Osteoblast (primary cell): ENCODE results near the gene TARDBP. TPM values are rescaled to one million over a fixed set of nuclear protein-coding genes. Genes with fewer than 3 reads are reported as not detected.

Experiments used
- DNase-seq: peaks from one replicate; pipeline ENCODE4 v3.0.0; 2011; ENCODE audit warnings: low spot score, mixed read lengths; ENCODE audit not compliant: insufficient read length; ENCODE audit errors: missing footprints
- H2AFZ ChIP-seq: 2 replicates; pipeline ENCODE4 v1.6.0; 2011; ENCODE audit warnings: mild to moderate bottlenecking, low read length
- H3K27ac ChIP-seq: 2 replicates; pipeline ENCODE4 v1.5.1; 2011; ENCODE audit warnings: mild to moderate bottlenecking, low read depth, low read length, moderate library complexity
- H3K27me3 ChIP-seq: 2 replicates; pipeline ENCODE4 v1.6.0; 2012; ENCODE audit warnings: mild to moderate bottlenecking, control low read depth, inconsistent platforms, low read length, moderate library complexity; ENCODE audit not compliant: insufficient read depth
- H3K36me3 ChIP-seq: 2 replicates; pipeline ENCODE4 v1.5.1; 2011; ENCODE audit warnings: mild to moderate bottlenecking, low read length, control low read depth, moderate library complexity; ENCODE audit not compliant: insufficient read depth
- H3K4me1 ChIP-seq: 2 replicates; pipeline ENCODE4 v1.5.1; 2011; ENCODE audit warnings: mild to moderate bottlenecking, low read length, control low read depth, moderate library complexity; ENCODE audit not compliant: insufficient read depth
- H3K4me2 ChIP-seq: 2 replicates; pipeline ENCODE4 v1.6.0; 2011; ENCODE audit warnings: mild to moderate bottlenecking, low read length; ENCODE audit not compliant: insufficient read depth
- H3K4me3 ChIP-seq: fragments of 200-600 bp; sonication (generic); 3 replicates; pipeline ENCODE4 v1.5.1; 2012; ENCODE audit warnings: mild to moderate bottlenecking, low read length, inconsistent platforms; ENCODE audit not compliant: insufficient read depth
- H3K79me2 ChIP-seq: 2 replicates; pipeline ENCODE4 v1.6.0; 2012; ENCODE audit warnings: mild to moderate bottlenecking, low read length, control low read depth, inconsistent platforms; ENCODE audit not compliant: insufficient read depth
- H3K9me3 ChIP-seq: 2 replicates; pipeline ENCODE4 v1.5.1; 2011; ENCODE audit warnings: low read depth, low read length, control low read depth
- H4K20me1 ChIP-seq: 2 replicates; pipeline ENCODE4 v1.6.0; 2012; ENCODE audit warnings: mild to moderate bottlenecking, low read length, control low read depth; ENCODE audit not compliant: insufficient read depth
- total RNA-seq: library from RNA; depleted of rRNA; stranded (reverse); fragments of >200 nt; gene quantifications from 2 replicates; pipeline ENCODE4 v1.2.3, GENCODE V29; 2012
- TF ChIP-seq, protein P1 (sequence below): IDR thresholded peaks from 2 replicates; pipeline ENCODE4 v1.5.1; 2011; ENCODE audit warnings: mild to moderate bottlenecking, low read depth, low read length, moderate library complexity; ENCODE audit errors: extremely low read depth

The TARDBP gene
- total RNA-seq, 1 donor = 71.7 TPM

GRCh38 chr1:11054666-11055065 lies 42.2 kb downstream of the TARDBP start:
- Histone ChIP-seq H3K4me3 (no peak overlapping the region), H3K27ac (no peak overlapping the region), H3K9me3 (no peaks in the 10 kb centered on the region), H3K36me3 (peaks cover 27% of the 10 kb centered on the region), H3K4me1 (peaks cover 6% of the 10 kb centered on the region), H3K4me2 (no peak overlapping the region), H4K20me1 (peaks cover 9% of the 10 kb centered on the region), H3K27me3 (no peaks in the 10 kb centered on the region), H3K79me2 (peaks cover 17% of the 10 kb centered on the region), H2AFZ (no peak overlapping the region)
- TF ChIP-seq, protein P1, sequence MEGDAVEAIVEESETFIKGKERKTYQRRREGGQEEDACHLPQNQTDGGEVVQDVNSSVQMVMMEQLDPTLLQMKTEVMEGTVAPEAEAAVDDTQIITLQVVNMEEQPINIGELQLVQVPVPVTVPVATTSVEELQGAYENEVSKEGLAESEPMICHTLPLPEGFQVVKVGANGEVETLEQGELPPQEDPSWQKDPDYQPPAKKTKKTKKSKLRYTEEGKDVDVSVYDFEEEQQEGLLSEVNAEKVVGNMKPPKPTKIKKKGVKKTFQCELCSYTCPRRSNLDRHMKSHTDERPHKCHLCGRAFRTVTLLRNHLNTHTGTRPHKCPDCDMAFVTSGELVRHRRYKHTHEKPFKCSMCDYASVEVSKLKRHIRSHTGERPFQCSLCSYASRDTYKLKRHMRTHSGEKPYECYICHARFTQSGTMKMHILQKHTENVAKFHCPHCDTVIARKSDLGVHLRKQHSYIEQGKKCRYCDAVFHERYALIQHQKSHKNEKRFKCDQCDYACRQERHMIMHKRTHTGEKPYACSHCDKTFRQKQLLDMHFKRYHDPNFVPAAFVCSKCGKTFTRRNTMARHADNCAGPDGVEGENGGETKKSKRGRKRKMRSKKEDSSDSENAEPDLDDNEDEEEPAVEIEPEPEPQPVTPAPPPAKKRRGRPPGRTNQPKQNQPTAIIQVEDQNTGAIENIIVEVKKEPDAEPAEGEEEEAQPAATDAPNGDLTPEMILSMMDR = no peak
- peak; percentile 66 for DNase-seq

- H3K27me3 ChIP-seq = no peaks in the 10 kb centered on the region
- peaks cover 9% of the 10 kb centered on the region for H4K20me1 ChIP-seq
- TF ChIP-seq, protein P1 = no peak
These were observed 43.2 kb downstream of the TARDBP start for GRCh38 chr1:11055676-11056075.

GRCh38 chr1:11056504-11056903 lies 44.0 kb downstream of the TARDBP start:
- peaks cover 9% of the 10 kb centered on the region for H4K20me1 ChIP-seq
- H2AFZ ChIP-seq = no peak overlapping the region
- no peaks in the 10 kb centered on the region for H3K9me3 ChIP-seq
- no peaks in the 10 kb centered on the region for H3K27me3 ChIP-seq
- H3K4me3 ChIP-seq = no peak overlapping the region
- peak; percentile 52 for DNase-seq
- peaks cover 27% of the 10 kb centered on the region for H3K36me3 ChIP-seq
- H3K27ac ChIP-seq = no peak overlapping the region
- TF ChIP-seq, protein P1 = no peak
- H3K79me2 ChIP-seq = peaks cover 22% of the 10 kb centered on the region
- no peak overlapping the region for H3K4me2 ChIP-seq
- H3K4me1 ChIP-seq = peaks cover 12% of the 10 kb centered on the region

More at GRCh38 chr1:11055676-11056075, 43.2 kb downstream of the TARDBP start:
- Histone ChIP-seq H3K27ac (no peak overlapping the region), H3K9me3 (no peaks in the 10 kb centered on the region), H2AFZ (no peak overlapping the region), H3K4me1 (peaks cover 7% of the 10 kb centered on the region), H3K79me2 (peaks cover 17% of the 10 kb centered on the region), H3K4me2 (no peak overlapping the region), H3K4me3 (no peak overlapping the region), H3K36me3 (peaks cover 27% of the 10 kb centered on the region)
- no peak for DNase-seq

DNA sequence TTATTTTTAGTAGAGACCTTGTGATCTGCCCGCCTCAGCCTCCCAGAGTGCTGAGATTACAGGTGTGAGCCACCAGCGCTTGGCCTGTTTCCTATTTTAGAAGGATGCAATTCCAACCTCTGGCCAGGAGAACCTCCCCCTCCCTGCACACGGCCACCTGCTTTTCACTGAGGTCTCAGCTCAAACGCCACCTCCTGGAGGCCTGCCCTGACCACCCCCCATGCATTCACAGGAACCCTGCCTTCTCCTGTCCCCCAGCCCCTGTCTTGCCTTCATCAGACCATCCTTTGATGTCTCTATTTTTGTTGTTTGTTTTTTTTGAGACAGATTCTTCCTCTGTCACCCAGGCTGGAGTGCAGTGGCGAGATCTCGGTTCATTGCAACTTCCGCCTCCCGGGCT lies 45.0 kb downstream of the TARDBP start:
- Histone ChIP-seq H3K9me3 (no peaks in the 10 kb centered on the region), H2AFZ (no peak overlapping the region), H3K27me3 (no peaks in the 10 kb centered on the region), H3K36me3 (peaks cover 27% of the 10 kb centered on the region), H3K79me2 (peaks cover 27% of the 10 kb centered on the region), H3K4me2 (no peak overlapping the region), H4K20me1 (peaks cover 9% of the 10 kb centered on the region), H3K4me1 (peaks cover 12% of the 10 kb centered on the region), H3K4me3 (no peak overlapping the region), H3K27ac (no peak overlapping the region)
- no peak for DNase-seq
- TF ChIP-seq, protein P1 = no peak
